ENCODE measurements around the gene PROZ. TPM values are rescaled to one million over a fixed set of nuclear protein-coding genes. Genes with fewer than 3 reads are reported as not detected.

The PROZ gene
- total and polyA plus RNA-seq, 7 donors = not detected

- no peaks in the 10 kb centered on the region for H3K9me3 ChIP-seq
- 74 to 90% (median 82%) methylated on average over 5 of the region's 5 CpGs for WGBS, 3 donors
- TF ChIP-seq, protein P1, sequence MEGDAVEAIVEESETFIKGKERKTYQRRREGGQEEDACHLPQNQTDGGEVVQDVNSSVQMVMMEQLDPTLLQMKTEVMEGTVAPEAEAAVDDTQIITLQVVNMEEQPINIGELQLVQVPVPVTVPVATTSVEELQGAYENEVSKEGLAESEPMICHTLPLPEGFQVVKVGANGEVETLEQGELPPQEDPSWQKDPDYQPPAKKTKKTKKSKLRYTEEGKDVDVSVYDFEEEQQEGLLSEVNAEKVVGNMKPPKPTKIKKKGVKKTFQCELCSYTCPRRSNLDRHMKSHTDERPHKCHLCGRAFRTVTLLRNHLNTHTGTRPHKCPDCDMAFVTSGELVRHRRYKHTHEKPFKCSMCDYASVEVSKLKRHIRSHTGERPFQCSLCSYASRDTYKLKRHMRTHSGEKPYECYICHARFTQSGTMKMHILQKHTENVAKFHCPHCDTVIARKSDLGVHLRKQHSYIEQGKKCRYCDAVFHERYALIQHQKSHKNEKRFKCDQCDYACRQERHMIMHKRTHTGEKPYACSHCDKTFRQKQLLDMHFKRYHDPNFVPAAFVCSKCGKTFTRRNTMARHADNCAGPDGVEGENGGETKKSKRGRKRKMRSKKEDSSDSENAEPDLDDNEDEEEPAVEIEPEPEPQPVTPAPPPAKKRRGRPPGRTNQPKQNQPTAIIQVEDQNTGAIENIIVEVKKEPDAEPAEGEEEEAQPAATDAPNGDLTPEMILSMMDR (IDR thresholded peaks at IDR 0.05) = no peak
- H3K4me1 ChIP-seq = peaks cover 37% of the 10 kb centered on the region
- no peaks in the 10 kb centered on the region for H3K27me3 ChIP-seq (ENCODE audit: insufficient read depth in 3 of 3, low read length in 2 of 3)
- DNase-seq (peak in 1 of 2 donors; percentile 49), ATAC-seq (no peak)
- H3K36me3 ChIP-seq (ENCODE audit: insufficient read depth in 1 of 2, low read depth in 1 of 2) = peaks cover 3 to 22% of the 10 kb centered on the region in 2 donors
- intact Hi-C loops (cut with DNase I) = loop anchor here in 1 of 2 donors (10.0 kb wide), 1 partner anchor 170 kb away; no protein-coding TSS in a partner anchor
- no peak overlapping the region for H3K4me3 ChIP-seq
- H3K27ac ChIP-seq = no peak overlapping the region
Observed at GRCh38 chr13:113204378-113204734, 45.9 kb downstream of the PROZ start.

DNA sequence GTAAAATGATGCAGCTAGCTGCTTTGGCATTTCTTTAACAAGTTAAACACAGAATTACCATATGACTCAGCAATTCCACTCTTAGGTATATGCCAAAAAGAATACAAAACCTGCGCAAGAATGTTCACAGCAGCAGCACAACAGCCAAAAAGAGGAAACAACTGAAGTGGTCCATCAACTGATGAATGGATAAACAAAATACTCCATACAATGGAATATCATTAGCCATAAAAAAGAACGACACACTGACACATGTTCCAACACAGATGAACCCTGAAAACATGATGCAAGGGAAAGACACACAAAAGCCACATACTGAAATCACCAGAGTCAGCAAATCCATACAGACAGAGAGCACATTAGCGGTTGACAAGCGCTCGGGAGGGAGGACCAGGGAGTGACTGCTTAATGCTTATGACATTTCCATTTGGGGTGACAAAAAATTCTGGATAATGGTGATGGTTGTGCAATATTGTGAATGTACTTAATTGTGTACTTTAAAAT lies 47.0 kb downstream of the PROZ start:
- Histone ChIP-seq H3K4me3 (peak overlapping the region; percentile 2), H3K4me1 (peaks cover 40% of the 10 kb centered on the region), H3K36me3 (ENCODE audit: insufficient read depth in 1 of 2, low read depth in 1 of 2) (peaks cover 0 to 10% of the 10 kb centered on the region in 2 donors), H3K27me3 (ENCODE audit: insufficient read depth in 3 of 3, low read length in 2 of 3) (no peaks in the 10 kb centered on the region), H3K27ac (peak overlapping the region; percentile 26), H3K9me3 (no peaks in the 10 kb centered on the region)
- DNase-seq = no peak
- WGBS, 3 donors = 62 to 71% (median 69%) methylated on average over 5 of the region's 5 CpGs
- no peak for ATAC-seq
- intact Hi-C loops (cut with DNase I) = loop anchor here (5.0 to 10.0 kb wide), 3 partner anchors 48 to 171 kb away; partner anchors contain the start of genes PROZ (in 2 of the 2) and LAMP1 (in 1 of the 2)
- TF ChIP-seq, protein P1 (IDR thresholded peaks at IDR 0.05) = no peak

DNA sequence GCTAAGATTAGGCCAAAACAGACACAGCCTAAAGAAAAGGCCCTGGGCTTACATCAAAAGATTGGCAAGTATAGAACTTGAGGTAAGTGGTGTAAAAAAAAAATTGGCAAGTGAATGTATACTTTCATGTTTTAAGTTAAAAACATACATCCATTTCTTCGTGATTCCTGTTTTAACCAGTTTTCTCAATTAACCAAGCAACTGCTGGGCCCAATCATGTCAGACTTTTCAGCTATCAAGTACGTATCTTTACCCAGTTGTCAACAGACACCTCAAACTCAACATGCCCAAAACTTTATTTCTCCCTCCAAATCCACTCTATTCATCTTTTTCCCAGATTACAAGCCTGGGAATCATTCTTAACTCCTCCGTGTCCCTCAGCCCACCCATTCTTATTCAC lies 49.0 kb downstream of the PROZ start:
- no peaks in the 10 kb centered on the region for H3K9me3 ChIP-seq
- WGBS, 3 donors = 28 to 41% (median 34%) methylated on average over 3 of the region's 3 CpGs
- peak overlapping the region; percentile 98 for H3K27ac ChIP-seq
- TF ChIP-seq, protein P1 (IDR thresholded peaks at IDR 0.05) = no peak
- no peaks in the 10 kb centered on the region for H3K27me3 ChIP-seq (ENCODE audit: insufficient read depth in 3 of 3, low read length in 2 of 3)
- intact Hi-C loops (cut with DNase I) = loop anchor here (5.0 to 10.0 kb wide), 3 partner anchors 50 to 173 kb away; partner anchors contain the start of genes PROZ (in 2 of the 2) and LAMP1 (in 1 of the 2)
- no peak for ATAC-seq
- peaks cover 0 to 25% of the 10 kb centered on the region in 2 donors for H3K36me3 ChIP-seq (ENCODE audit: insufficient read depth in 1 of 2, low read depth in 1 of 2)
- no peak for DNase-seq
- H3K4me3 ChIP-seq = peak overlapping the region; percentile 88
- peaks cover 59% of the 10 kb centered on the region for H3K4me1 ChIP-seq

- Histone ChIP-seq H3K27ac (peak overlapping the region; percentile 98), H3K27me3 (ENCODE audit: insufficient read depth in 3 of 3, low read length in 2 of 3) (no peaks in the 10 kb centered on the region), H3K36me3 (ENCODE audit: insufficient read depth in 1 of 2, low read depth in 1 of 2) (peaks cover 0 to 28% of the 10 kb centered on the region in 2 donors), H3K4me3 (peak overlapping the region; percentile 88), H3K4me1 (peaks cover 61% of the 10 kb centered on the region), H3K9me3 (no peaks in the 10 kb centered on the region)
- WGBS, 3 donors = 0 to 2% (median 1%) methylated on average over 34 to 44 of the region's 44 CpGs
- TF ChIP-seq, protein P1 (IDR thresholded peaks at IDR 0.05) = no peak
- DNase-seq (peak in 1 of 2 donors; percentile 43), ATAC-seq (peak; percentile 36 to 50 (median 44))
- intact Hi-C loops (cut with DNase I) = loop anchor here (5.0 to 10.0 kb wide), 3 partner anchors 51 to 173 kb away; partner anchors contain the start of genes PROZ (in 2 of the 2) and LAMP1 (in 1 of the 2)
Observed at GRCh38 chr13:113207890-113208420, 49.5 kb downstream of the PROZ start.

Data from psoas muscle (tissue), 8 donors.